Measurements from ENCODE around the gene AUTS2.

AUTS2 gene

GRCh38 chr7:70142247-70142932 is 544.1 kb downstream of the AUTS2 start:
- TF ChIP-seq CTCF (IDR thresholded peaks at IDR 0.05; ENCODE audit: low read depth, low read length): no peak
- Histone ChIP-seq H3K36me3 (no peaks in the 10 kb centered on the region), H3K27me3 (ENCODE audit: insufficient read depth, low read depth, severe bottlenecking) (no peaks in the 10 kb centered on the region), H3K9me3 (ENCODE audit: severe bottlenecking) (no peaks in the 10 kb centered on the region), H3K27ac (no peak overlapping the region), H3K4me3 (ENCODE audit: low read depth, low read length) (no peak overlapping the region)
- DNase-seq: no peak

- no peaks in the 10 kb centered on the region for H3K27me3 ChIP-seq (ENCODE audit: insufficient read depth, low read depth, severe bottlenecking)
- DNase-seq: no peak
These were observed 545.1 kb downstream of the AUTS2 start for GRCh38 chr7:70143075-70144044.

GRCh38 chr7:70148997-70149396 is 550.7 kb downstream of the AUTS2 start:
- H3K27ac ChIP-seq: no peak overlapping the region
- DNase-seq: no peak
- no peak for TF ChIP-seq CTCF (IDR thresholded peaks at IDR 0.05; ENCODE audit: low read depth, low read length)
- H3K4me3 ChIP-seq (ENCODE audit: low read depth, low read length): no peak overlapping the region
- no peaks in the 10 kb centered on the region for H3K9me3 ChIP-seq (ENCODE audit: severe bottlenecking)
- no peaks in the 10 kb centered on the region for H3K27me3 ChIP-seq (ENCODE audit: insufficient read depth, low read depth, severe bottlenecking)
- H3K36me3 ChIP-seq: no peaks in the 10 kb centered on the region

More at GRCh38 chr7:70143075-70144044, 545.1 kb downstream of the AUTS2 start:
- Histone ChIP-seq H3K27ac (no peak overlapping the region), H3K4me3 (ENCODE audit: low read depth, low read length) (no peak overlapping the region), H3K9me3 (ENCODE audit: severe bottlenecking) (no peaks in the 10 kb centered on the region), H3K36me3 (no peaks in the 10 kb centered on the region)
- no peak for TF ChIP-seq CTCF (IDR thresholded peaks at IDR 0.05; ENCODE audit: low read depth, low read length)

- Histone ChIP-seq H3K27me3 (ENCODE audit: insufficient read depth, low read depth, severe bottlenecking) (no peaks in the 10 kb centered on the region), H3K36me3 (no peaks in the 10 kb centered on the region), H3K27ac (no peak overlapping the region), H3K4me3 (ENCODE audit: low read depth, low read length) (no peak overlapping the region), H3K9me3 (ENCODE audit: severe bottlenecking) (no peaks in the 10 kb centered on the region)
- TF ChIP-seq CTCF (IDR thresholded peaks at IDR 0.05; ENCODE audit: low read depth, low read length): no peak
- DNase-seq: no peak
These were observed 554.0 kb downstream of the AUTS2 start for GRCh38 chr7:70152313-70152712.

- H3K4me3 ChIP-seq (ENCODE audit: low read depth, low read length): no peak overlapping the region
- no peak for DNase-seq
- no peak overlapping the region for H3K27ac ChIP-seq
- no peaks in the 10 kb centered on the region for H3K9me3 ChIP-seq (ENCODE audit: severe bottlenecking)
- no peak for TF ChIP-seq CTCF (IDR thresholded peaks at IDR 0.05; ENCODE audit: low read depth, low read length)
- H3K36me3 ChIP-seq: no peaks in the 10 kb centered on the region
- no peaks in the 10 kb centered on the region for H3K27me3 ChIP-seq (ENCODE audit: insufficient read depth, low read depth, severe bottlenecking)
These were observed 555.7 kb downstream of the AUTS2 start for GRCh38 chr7:70153933-70154332.
